GM12874 (cell line): Measurements from ENCODE around the gene NFKB1.

Source experiments
- CTCF ChIP-seq: IDR thresholded peaks from 2 replicates; pipeline ENCODE4 v1.5.1; 2011; ENCODE audit warnings: low read depth, mild to moderate bottlenecking, control low read depth, low read length, moderate library complexity; ENCODE audit not compliant: insufficient read depth

NFKB1 gene

GRCh38 chr4:102525504-102525903 is 24.3 kb downstream of the NFKB1 start:
- TF ChIP-seq CTCF: no peak

GRCh38 chr4:102526532-102526931 is 25.4 kb downstream of the NFKB1 start:
- no peak for TF ChIP-seq CTCF

GRCh38 chr4:102527695-102528283 is 26.6 kb downstream of the NFKB1 start:
- no peak for TF ChIP-seq CTCF

GRCh38 chr4:102529977-102530376 is 28.8 kb downstream of the NFKB1 start:
- no peak for TF ChIP-seq CTCF

- no peak for TF ChIP-seq CTCF
Observed at GRCh38 chr4:102530986-102531385, 29.8 kb downstream of the NFKB1 start.

- TF ChIP-seq CTCF: no peak
Observed at GRCh38 chr4:102531462-102531861, 30.3 kb downstream of the NFKB1 start.

- TF ChIP-seq CTCF: no peak
Observed at GRCh38 chr4:102533348-102533747, 32.2 kb downstream of the NFKB1 start.
